GM21515 (cell line): ENCODE results near the gene PTPN1.
"Not testable (repeated sequence)": the region's sequence is repeated elsewhere in the genome, so short reads cannot be mapped to it uniquely, and the experiment has no call there.

Experiments
- ATAC-seq: cut with Tn5 transposase; IDR thresholded peaks from one replicate; pipeline ENCODE4 v1.9.1; 2021; ENCODE audit not compliant: unreplicated experiment

PTPN1 gene

DNA sequence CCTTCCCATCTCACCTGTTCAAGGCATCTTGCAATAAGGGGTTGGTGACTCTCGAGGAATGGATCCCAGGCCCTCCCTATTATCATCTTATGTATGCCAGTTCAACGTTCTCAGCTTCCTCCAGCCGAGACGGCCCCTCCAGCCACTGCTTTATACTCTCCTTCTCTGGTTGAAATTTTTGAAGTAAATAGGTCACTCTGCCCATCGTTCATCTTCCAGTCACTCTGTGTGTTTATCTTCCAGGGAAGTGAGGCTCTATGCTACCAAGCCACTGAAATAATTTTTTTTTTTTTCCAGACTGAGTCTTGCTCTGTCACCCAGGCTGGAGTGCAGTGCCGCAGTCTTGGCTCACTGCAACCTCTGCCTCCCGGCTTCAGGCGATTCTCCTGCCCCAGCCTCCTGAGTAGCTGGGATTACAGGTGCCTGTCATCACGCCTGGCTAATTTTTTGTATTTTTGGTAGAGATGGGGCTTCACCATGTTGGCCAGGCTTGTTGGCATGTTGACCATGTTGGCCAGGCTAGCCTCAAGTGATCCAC, 17.0 kb downstream of the PTPN1 start:
- no peak for ATAC-seq

- ATAC-seq, result no peak
Observed at GRCh38 chr20:50528129-50528528, 17.9 kb downstream of the PTPN1 start.

DNA sequence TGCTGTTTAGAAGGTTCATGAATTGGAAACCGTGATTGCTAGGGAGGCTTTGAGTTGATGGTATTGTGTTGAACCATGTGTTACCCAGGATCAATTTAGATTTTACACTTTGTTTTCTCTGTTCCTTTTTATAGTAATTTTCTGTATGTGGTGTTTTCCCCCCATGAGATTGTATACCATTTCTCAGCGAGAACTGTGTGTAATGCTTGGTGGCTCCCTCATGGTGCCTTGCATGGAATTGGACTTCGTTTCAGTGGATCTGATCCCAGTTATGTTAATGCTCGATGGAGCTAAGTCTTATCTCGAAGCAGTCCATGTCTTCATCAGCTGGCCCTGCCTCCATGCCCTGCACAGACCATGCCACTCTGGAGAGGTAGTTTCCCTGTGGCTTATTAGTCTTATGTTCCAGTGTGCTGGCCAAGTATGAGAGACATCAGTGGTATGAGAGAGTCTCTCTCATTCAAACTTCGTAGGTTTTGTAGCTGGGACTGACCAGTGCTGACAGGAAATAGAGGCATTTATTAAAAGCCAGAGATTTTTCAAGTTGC, 18.7 kb downstream of the PTPN1 start:
- no peak for ATAC-seq

DNA sequence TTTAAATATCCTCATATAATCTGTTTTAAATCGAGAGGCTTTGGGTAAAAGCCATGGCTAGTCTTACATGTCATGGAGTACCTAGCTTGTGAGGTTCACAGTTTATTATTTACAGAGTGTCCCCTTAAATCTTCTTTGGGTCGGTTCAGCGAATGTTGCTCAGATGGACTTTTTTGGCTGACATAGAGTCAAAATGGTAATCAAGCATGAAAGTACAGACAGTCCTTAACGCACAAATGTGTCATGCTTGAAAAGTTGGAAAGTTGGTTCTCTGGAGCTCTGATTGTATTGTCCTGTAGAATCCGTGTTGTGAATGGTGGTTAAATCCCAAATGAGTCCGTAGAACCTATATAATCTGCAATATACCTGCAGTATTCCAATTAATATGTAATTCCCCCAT, 22.0 kb downstream of the PTPN1 start:
- no peak for ATAC-seq

GRCh38 chr20:50533061-50533460, 22.9 kb downstream of the PTPN1 start:
- ATAC-seq, result no peak

- no peak for ATAC-seq
Observed at GRCh38 chr20:50533464-50533863, 23.3 kb downstream of the PTPN1 start.

DNA sequence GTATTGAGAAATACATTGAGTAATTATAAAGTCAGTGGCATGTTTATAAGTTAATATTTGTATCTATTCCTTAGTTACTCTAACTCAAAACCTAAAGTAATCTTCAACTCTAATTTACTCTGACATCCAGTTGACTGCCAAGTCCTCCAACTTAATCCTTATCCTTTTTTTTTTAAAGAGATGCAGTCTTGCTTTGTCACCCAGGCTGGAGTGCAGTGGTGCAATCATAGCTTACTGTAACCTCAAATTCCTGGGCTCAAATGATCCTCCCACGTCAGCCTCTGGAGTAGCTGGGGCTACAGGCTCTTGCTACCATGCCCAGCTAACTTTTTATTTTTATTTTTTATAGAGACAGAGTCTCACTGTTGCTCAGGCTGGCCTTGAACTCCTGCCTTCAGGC, 24.4 kb downstream of the PTPN1 start:
- no peak for ATAC-seq

DNA sequence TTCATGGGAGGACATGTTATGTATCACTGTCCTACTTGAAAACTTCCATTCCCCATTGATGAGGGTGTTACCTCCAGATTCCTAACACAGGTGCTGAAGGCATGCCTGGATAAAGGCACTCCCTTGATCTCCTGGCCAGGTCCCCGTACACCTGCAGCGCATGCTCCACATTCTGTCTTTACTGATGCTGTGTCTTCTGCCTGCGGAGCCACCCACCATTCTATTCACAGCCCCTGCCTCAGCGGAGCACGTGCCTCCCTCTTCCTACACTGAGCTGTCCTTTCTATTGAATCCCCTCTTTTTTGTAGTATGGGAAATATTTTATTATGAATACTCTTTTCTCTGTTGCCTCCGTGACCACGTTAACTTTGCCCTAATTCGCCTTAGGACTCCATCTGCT, 25.0 kb downstream of the PTPN1 start:
- ATAC-seq, result no peak

DNA sequence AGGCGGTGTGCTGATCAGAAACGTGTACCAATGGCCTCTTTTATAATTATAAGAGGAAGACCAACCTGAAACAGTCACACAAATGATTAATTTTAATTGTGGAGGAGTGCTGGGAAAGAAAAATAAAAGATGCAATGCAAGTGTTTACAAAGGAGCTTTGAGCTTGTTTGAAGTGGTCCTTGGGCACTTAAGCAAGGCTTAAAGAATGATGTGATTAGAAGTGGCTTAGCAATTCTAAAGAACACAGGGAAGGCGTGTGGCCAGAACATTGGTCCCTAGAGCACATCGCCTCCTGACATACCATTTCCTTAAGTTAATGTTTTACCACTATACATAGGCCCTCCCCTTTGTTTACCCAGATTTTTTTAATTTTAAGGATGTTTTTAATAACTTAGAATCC, 26.1 kb downstream of the PTPN1 start:
- ATAC-seq, result no peak

DNA sequence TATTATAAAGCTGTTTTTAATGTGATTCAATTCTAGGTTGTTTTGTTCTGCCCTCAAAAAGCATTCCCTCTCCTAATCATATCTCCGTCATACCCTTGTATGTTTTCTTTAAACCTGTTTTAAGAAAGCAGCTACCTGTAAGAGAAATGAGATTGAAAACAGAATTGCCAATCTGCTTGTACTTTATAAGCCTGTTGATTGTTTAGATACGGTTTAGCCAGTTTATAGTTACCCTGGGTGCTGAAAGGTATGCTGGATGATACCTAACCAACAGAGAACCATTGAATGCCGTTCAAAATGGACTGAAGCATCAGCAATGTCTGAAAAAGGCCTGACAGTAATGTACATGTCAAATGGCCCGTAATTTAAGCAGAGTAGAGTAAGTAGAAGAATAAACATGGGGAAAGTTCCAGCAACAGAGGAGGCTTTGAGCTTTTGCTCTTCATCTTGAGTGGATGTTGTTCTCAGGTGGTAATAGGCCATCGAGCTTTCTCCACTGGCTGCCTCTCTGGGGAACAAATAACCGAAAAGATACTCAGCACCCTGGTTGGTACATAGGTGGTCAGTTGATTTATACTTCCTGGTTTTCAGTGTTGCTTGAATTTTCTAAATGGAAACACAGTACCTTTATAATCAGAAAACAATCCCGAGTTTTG, 27.5 kb downstream of the PTPN1 start:
- no peak for ATAC-seq

- ATAC-seq, result no peak
Observed at GRCh38 chr20:50538276-50538675, 28.1 kb downstream of the PTPN1 start.

DNA sequence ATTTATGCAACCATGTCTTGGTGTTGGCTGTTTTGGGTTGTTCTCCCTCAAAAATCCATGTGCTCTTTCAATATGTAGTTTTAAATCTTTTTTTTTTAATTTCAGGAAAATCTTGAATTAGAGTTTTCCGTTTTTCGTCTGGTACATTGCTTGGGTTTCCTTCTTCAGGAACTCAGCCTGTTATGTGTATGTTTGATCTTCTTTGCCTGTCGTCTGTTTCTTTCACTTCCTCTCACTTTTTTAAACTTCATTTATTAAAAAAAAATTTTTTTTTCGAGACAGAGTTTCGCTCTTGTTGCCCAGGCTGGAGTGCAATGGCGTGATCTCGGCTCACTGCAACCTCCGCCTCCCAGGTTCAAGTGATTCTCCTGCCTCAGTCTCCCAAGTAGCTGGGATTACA, 29.6 kb downstream of the PTPN1 start:
- not testable (repeated sequence) for ATAC-seq

DNA sequence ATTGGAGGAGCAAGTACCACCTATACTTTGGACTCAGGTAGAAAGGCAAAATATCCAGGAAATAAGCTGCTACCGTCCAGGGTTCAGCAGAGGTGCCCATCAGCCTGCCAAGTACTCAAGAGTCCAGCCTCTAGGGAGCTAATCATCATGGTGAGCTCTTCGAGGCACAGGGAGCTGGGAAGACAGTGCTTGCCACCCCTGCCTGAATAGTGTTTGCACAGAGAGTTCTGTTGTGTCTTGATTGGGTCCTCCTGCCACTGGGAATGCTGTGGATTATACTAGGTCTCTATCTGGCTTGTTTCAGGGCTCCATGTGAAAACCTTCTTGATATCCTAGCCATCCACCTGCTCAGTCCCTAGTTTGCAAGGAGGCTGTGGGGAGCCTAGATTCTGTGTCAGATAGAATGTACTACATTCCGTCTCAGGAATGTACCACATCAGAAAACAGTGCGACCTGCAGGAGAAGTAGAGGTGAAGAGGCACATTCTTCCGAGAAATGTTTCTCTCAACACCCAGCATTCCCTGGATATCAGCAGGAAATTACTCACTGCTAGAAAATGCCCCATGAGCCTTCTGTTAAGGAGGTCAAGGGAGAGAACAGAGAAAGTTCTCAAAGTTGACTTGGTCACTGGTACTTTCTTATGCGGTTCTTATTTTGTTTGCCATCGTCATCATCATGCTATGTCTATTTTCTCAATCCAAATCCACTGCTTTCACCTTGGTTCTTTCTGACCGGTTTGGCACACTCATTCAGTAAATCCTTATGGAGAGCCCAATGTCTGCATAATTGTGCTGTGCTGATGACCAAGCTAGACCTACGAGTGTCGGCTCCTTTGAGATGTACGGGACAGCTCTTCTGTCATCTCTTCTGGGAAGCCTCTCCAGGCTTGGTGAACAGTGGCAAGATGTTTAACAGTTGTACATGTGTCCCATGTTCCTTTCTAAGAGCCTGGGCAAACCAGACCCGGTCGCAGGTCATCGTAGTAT, 30.7 kb downstream of the PTPN1 start:
- ATAC-seq, result no peak

DNA sequence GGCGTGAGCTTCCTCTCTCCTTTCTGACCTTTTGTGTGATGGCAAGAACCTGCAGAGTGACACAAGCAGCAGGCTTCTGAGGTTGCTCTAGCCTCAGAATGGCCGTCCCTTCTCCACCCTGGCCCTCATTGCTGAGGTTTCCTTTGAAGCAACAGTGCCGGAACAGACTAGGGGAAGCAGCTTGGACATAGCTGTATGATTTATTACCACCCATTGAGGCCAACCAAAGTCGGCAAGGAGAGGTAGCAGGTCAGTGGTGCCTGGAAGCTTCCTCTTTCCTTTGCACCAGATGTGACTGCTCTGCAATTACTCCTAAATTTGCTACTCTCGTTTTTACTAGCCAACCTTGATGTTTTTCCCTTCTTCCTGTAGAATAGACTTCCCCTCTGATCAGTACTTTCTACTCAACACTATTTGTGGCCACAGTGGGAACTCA, 31.4 kb downstream of the PTPN1 start:
- ATAC-seq, result no peak

DNA sequence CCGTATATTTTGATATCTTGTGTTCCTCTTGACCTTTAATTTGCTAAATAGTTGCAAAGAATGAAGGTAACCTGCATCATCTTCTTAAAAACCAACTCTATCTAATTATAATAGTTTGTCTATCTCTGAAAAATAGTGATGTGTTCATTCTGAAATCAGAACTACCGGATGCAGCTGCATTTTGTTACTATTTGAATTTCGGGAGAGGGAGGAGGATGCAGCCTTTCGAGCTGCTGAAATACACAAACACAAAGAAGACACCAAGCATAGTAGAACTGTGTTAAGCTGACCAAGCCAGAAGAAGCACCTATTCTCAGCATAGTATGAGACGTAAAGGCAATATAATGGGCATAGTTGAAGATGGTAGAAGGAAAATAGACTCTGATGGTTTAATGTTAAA, 33.1 kb downstream of the PTPN1 start:
- no peak for ATAC-seq

DNA sequence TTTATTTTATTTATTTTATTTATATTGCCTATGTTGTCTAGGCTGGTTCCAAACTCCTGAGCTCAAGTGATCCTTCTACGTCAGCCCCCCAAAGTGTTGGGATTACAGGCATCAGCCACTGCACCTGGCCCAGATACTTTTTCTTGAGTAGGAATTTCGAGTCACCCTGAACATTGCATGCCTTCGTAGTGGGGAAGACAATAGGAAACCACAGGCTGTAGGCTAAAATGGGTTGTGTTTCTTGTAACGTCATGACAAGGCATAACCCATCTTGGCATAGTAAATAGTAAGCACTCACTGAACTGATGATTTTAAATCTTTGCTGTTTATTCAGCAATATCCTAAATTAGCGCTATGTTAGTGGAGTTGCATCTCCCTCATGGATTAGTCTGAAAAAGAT, 34.9 kb downstream of the PTPN1 start:
- ATAC-seq, result no peak

DNA sequence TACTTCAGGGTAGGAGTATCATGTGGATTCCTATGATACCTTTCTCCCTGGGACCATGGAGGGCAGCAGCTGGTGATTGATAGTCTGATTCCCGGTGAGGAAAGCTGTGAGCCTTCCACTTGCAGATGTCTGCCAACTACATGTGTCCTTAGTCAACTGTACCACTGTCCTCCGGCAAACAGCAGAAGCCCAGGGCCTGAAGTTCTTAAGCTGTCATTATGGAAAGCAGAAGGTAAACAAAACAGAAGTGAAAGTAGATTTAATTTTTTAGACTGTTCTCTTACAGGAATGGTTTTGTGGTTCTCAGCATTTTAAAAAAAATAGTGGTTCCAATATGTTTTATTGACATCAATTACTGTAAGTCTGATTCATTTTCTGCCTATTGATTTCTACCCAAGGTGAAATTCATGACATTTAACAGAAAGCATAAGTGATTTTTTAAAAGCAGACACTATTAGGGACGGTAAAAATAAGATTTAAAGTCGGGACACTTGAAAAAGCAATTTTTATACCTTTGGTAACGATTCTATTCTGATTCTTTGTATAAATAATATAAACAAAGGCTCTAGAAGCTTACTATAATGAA, 36.6 kb downstream of the PTPN1 start:
- ATAC-seq, result no peak

DNA sequence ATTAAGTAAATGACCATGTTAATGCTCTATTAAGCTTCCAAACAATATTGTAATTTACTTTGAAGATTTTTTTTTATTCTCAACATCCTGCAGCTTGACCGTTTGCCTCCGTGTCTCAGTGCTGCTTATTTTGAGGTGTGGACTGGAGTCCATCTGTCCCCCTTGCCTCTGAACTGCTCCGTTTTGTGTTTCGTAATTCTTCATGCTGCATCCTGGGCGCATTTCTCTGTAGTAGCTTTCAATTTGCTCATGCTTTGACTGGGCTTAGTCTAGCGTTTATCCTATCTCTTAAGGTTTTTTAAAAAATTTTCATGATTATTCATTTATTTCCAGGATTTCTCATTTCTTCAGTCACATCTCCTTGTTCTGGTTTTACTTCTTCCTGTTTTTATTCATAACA, 37.8 kb downstream of the PTPN1 start:
- ATAC-seq, result no peak

GRCh38 chr20:50548396-50548795, 38.2 kb downstream of the PTPN1 start:
- no peak for ATAC-seq

DNA sequence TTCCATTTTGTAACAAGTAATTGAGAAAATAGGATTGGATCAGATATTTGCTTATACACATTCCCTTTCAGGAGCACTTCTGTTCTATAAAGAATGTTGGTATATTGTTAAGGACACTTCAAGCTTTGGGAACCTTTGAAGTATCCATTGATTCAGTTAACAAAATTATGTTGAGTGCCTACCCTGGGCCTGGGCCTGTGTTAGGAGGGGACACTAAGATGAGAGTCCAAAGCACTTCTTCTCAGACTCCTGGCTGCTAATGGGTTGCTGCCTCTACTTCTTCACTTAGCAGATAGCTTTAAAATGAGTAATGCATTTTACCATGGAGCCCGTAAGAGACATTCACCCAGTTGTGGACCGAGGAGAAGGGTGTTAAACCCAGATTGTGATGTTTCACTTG, 40.3 kb downstream of the PTPN1 start:
- no peak for ATAC-seq

GRCh38 chr20:50551288-50551687, 41.1 kb downstream of the PTPN1 start:
- ATAC-seq, result no peak
